ENCODE results near the gene PTPRM.

DNA sequence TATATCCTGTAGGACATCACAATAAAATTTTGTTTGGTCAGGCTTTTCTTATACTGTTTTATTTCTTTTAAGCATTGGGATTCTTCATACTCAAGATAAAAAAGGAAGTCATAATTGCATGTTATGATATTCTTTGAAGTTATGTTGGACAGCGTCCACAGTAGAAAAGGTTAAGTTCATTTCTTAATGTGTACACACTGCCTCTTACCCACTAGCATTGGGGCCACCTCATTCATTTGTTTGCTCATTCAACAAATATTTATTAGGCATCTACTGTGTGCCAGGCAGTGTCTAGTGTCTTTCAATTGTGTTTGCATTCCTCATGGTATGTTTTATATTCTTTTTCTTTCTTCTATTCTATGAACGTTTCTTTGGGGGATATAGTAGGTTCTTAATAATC, 70.2 kb downstream of the PTPRM start:
- TF ChIP-seq, protein P1, sequence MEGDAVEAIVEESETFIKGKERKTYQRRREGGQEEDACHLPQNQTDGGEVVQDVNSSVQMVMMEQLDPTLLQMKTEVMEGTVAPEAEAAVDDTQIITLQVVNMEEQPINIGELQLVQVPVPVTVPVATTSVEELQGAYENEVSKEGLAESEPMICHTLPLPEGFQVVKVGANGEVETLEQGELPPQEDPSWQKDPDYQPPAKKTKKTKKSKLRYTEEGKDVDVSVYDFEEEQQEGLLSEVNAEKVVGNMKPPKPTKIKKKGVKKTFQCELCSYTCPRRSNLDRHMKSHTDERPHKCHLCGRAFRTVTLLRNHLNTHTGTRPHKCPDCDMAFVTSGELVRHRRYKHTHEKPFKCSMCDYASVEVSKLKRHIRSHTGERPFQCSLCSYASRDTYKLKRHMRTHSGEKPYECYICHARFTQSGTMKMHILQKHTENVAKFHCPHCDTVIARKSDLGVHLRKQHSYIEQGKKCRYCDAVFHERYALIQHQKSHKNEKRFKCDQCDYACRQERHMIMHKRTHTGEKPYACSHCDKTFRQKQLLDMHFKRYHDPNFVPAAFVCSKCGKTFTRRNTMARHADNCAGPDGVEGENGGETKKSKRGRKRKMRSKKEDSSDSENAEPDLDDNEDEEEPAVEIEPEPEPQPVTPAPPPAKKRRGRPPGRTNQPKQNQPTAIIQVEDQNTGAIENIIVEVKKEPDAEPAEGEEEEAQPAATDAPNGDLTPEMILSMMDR (conservative IDR thresholded peaks at IDR 0.05; ENCODE audit: low read depth, low read length) = no peak
- TF ChIP-seq EZH2 (IDR thresholded peaks at IDR 0.05; ENCODE audit: borderline replicate concordance, low read depth, low read length, poor library complexity, severe bottlenecking) = no peak
